Right lobe of liver (tissue), 6 donors: ENCODE data around the gene SUGCT. TPM values are rescaled to one million over a fixed set of nuclear protein-coding genes. Genes with fewer than 3 reads are reported as not detected.

Experiments
- ATAC-seq, 4 donors: fragments of 200-7000 bp; cut with Tn5 transposase; one replicate each; pipeline ENCODE4 v1.9.1; 2020; ENCODE audit warnings: mild to moderate bottlenecking in 4 of 4, moderate library complexity in 4 of 4
- DNase-seq, 3 donors: peaks; one replicate each; pipeline ENCODE4 v3.0.0-alpha.2; 2020
- H3K27ac ChIP-seq, 3 donors: fragments of 200-600 bp; one replicate each; pipeline ENCODE4 v1.8.0; 2022
- H3K27me3 ChIP-seq, 2 donors: fragments of 200-600 bp; one replicate each; pipeline ENCODE4 v1.8.0; 2022
- H3K36me3 ChIP-seq, 4 donors: fragments of 200-600 bp; sonication (generic) in 1 of 4; one replicate each; pipeline versions ENCODE4 v1.5.1 to v1.8.0; 2017 to 2022; ENCODE audit warnings: control low read depth in 1 of 4
- H3K4me1 ChIP-seq, 4 donors: fragments of 200-600 bp; sonication (generic) in 1 of 4; one replicate each; pipeline versions ENCODE4 v1.5.1 to v1.8.0; 2017 to 2022; ENCODE audit warnings: control low read depth in 1 of 4
- H3K4me3 ChIP-seq, 3 donors: fragments of 200-600 bp; one replicate each; pipeline ENCODE4 v1.8.0; 2022
- H3K9me3 ChIP-seq, 4 donors: fragments of 200-600 bp; sonication (generic) in 1 of 4; one replicate each; pipeline versions ENCODE4 v1.5.1 to v1.8.0; 2017 to 2022; ENCODE audit warnings: control low read depth in 1 of 4
- CTCF ChIP-seq, 4 donors: fragments of 200-600 bp in 3 of 4; fragments of 450-650 bp in 1 of 4; IDR thresholded peaks; one replicate each; pipeline versions ENCODE4 v1.5.1 to v1.8.0; 2016 to 2022; ENCODE audit warnings: antibody characterized with exemption in 4 of 4, mild to moderate bottlenecking in 2 of 4
- POLR2A ChIP-seq: fragments of 450-650 bp; IDR thresholded peaks from one replicate; pipeline ENCODE4 v1.6.1; 2017; ENCODE audit warnings: antibody characterized with exemption, mild to moderate bottlenecking
- WGBS: methylation state at CpG from one replicate; pipeline ENCODE4 v1.1.6; 2018; ENCODE audit warnings: low coverage, low lambda C conversion rate; ENCODE audit not compliant: insufficient coverage; ENCODE audit errors: missing lambda C conversion rate; 5-methylcytosine and 5-hydroxymethylcytosine counted together
- intact Hi-C, 2 donors: fragments of 100-400 bp; cut with DNase I; formaldehyde crosslinking; loops; one replicate each; pipeline versions ENCODE4 v1.11.2 to v1.14.1; 2022
- total RNA-seq, 6 experiments: library from RNA; depleted of rRNA in 2 of 6; stranded (reverse); fragments of >200 nt in 2 of 6; fragmentation: NEBNext Ultra II Directional in 3 of 6; extraction: Animal tissue kit (Norgen Biotek cat#: 25700) in 3 of 6; gene quantifications; one replicate each; pipeline versions ENCODE4 v1.1.0 to v1.2.4, GENCODE V29; 2016 to 2023
- donor health status: DM: no; HTN: yes; CAD: no.
- donor health status: DM: no; HTN: no; CAD: no.
- donor health status: DM: no; HTN: no; CAD: no.
- donor health status: DM: no; HTN: yes; CAD: no.
- donor health status: DM: no; HTN: yes; CAD: no.

SUGCT gene
- total RNA-seq, 6 experiments from 2014 or later = 10.1 to 21.0 (median 14.2) TPM

GRCh38 chr7:40749877-40750276 lies 615.1 kb downstream of the SUGCT start:
- ATAC-seq = no peak
- Histone ChIP-seq H3K4me1 (peaks cover 0 to 8% (median 3%) of the 10 kb centered on the region in 4 donors), H3K27ac (no peak overlapping the region), H3K9me3 (no peaks in the 10 kb centered on the region), H3K27me3 (no peaks in the 10 kb centered on the region), H3K36me3 (no peaks in the 10 kb centered on the region), H3K4me3 (no peak overlapping the region)
- TF ChIP-seq POLR2A = no peak
- TF ChIP-seq CTCF (IDR thresholded peaks at IDR 0.05) = no peak
- no peak for DNase-seq
- intact Hi-C loops = no loop called here
- 80% methylated on average over 4 of the region's 5 CpGs for WGBS

- DNase-seq = no peak
- Histone ChIP-seq H3K27ac (no peak overlapping the region), H3K36me3 (no peaks in the 10 kb centered on the region), H3K4me3 (no peak overlapping the region), H3K27me3 (no peaks in the 10 kb centered on the region), H3K9me3 (no peaks in the 10 kb centered on the region), H3K4me1 (peaks cover 0 to 34% (median 16%) of the 10 kb centered on the region in 4 donors)
- TF ChIP-seq CTCF (IDR thresholded peaks at IDR 0.05) (no peak), POLR2A (no peak)
- 62% methylated on average over 2 of the region's 2 CpGs for WGBS
- intact Hi-C loops = no loop called here
- ATAC-seq = no peak
These were observed 618.6 kb downstream of the SUGCT start for GRCh38 chr7:40753455-40753854.

DNA sequence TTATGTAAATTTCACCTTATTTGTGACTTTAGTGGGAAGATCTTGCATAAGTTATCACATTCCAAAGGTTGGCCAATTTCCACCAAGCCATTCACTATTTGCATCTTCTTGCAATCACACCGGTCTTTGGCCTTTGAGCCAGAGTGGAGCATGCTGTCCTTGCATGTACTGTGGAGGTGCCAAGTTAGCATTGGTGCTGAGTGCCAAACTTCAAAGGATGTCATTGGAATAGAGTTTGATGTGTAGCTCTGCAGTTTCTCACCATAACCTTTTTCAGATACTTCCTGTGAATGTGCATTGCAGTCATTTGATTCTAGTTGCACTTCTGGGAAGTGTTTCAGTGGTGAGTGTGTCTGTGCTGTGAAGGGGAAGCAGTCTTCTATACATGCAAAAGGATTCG lies 620.6 kb downstream of the SUGCT start:
- peak overlapping the region in 2 of 3 donors; percentile 41 to 42 for H3K27ac ChIP-seq

DNA sequence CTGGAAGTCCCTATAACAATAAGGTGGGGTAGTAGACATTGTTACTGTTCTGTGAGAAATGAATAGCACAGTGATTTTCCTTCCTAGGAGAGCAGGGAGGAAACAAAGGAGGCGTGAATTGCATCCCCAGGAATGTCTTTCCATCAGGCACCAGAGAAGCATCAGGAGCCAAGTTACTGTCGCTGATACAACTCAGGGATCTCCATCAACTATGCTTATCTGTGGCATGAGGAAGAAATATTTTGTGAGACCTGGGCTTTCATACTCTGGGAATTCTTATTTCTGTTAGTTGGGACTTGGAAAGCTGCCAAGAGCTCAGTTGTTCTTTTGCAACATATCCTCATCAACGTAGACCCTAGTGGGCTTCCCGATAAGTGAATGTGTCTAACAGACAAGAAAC lies 622.3 kb downstream of the SUGCT start:
- intact Hi-C loops = no loop called here
- WGBS = 46% methylated on average over 4 of the region's 4 CpGs
- no peaks in the 10 kb centered on the region for H3K27me3 ChIP-seq
- TF ChIP-seq POLR2A = no peak
- TF ChIP-seq CTCF (IDR thresholded peaks at IDR 0.05) = no peak
- no peaks in the 10 kb centered on the region for H3K9me3 ChIP-seq
- peaks cover 0 to 59% (median 26%) of the 10 kb centered on the region in 4 donors for H3K4me1 ChIP-seq
- peak overlapping the region in 2 of 3 donors; percentile 12 to 42 for H3K27ac ChIP-seq
- H3K36me3 ChIP-seq = no peaks in the 10 kb centered on the region
- no peak for DNase-seq
- ATAC-seq = no peak
- H3K4me3 ChIP-seq = no peak overlapping the region

More for the DNA sequence above, 620.6 kb downstream of the SUGCT start:
- DNase-seq = peak; percentile 56 to 87 (median 72)
- peak; percentile 78 to 95 (median 84) for ATAC-seq
- Histone ChIP-seq H3K9me3 (no peaks in the 10 kb centered on the region), H3K4me3 (no peak overlapping the region), H3K36me3 (no peaks in the 10 kb centered on the region), H3K4me1 (peaks cover 0 to 51% (median 22%) of the 10 kb centered on the region in 4 donors), H3K27me3 (no peaks in the 10 kb centered on the region)
- TF ChIP-seq CTCF (IDR thresholded peaks at IDR 0.05) = no peak
- no peak for TF ChIP-seq POLR2A
- intact Hi-C loops = no loop called here
- 38% methylated on average over 1 of the region's 2 CpGs for WGBS

GRCh38 chr7:40758590-40758989 lies 623.8 kb downstream of the SUGCT start:
- Histone ChIP-seq H3K27ac (peak overlapping the region in 2 of 3 donors; percentile 12 to 70), H3K9me3 (no peaks in the 10 kb centered on the region), H3K4me3 (no peak overlapping the region), H3K4me1 (peaks cover 0 to 59% (median 26%) of the 10 kb centered on the region in 4 donors), H3K27me3 (no peaks in the 10 kb centered on the region), H3K36me3 (no peaks in the 10 kb centered on the region)
- intact Hi-C loops = no loop called here
- 22% methylated on average over 3 of the region's 3 CpGs for WGBS
- ATAC-seq (peak in 1 of 4 donors; percentile 28), DNase-seq (peak in 1 of 3 donors; percentile 64)
- no peak for TF ChIP-seq POLR2A
- no peak for TF ChIP-seq CTCF (IDR thresholded peaks at IDR 0.05)
